K562 (cell line): ENCODE data around the gene FAM83E. TPM values are rescaled to one million over a fixed set of nuclear protein-coding genes. Genes with fewer than 3 reads are reported as not detected.

Experiments used
- BCOR ChIP-seq: fragments of 450-650 bp; IDR thresholded peaks from 2 replicates; pipeline ENCODE4 v1.6.1; 2016
- CEBPG ChIP-seq, 3 experiments: fragments of 200-800 bp in 1 of 3; sonication (Bioruptor generic) in 1 of 3; sonication (generic) in 1 of 3; formaldehyde crosslinking in 1 of 3; IDR thresholded peaks in 2 of 3; conservative IDR thresholded peaks in 1 of 3; 2 replicates each; pipeline versions ENCODE4 v1.6.1 to v1.8.0; 2016 to 2022; ENCODE audit warnings: missing compliant biosample characterization in 2 of 3, missing genetic modification characterization in 2 of 3, mild to moderate bottlenecking in 1 of 3, missing genetic modification reagents in 1 of 3
- CHD1 ChIP-seq: fragments of 200-600 bp; sonication (generic); IDR thresholded peaks from one replicate; pipeline ENCODE4 v1.6.1; 2012; ENCODE audit warnings: mild to moderate bottlenecking, moderate library complexity, low read length, inconsistent platforms
- FOXA3 ChIP-seq, 2 experiments: fragments of 450-650 bp in 1 of 2; sonication (generic) in 1 of 2; formaldehyde crosslinking; IDR thresholded peaks in 1 of 2; conservative IDR thresholded peaks in 1 of 2; 2 replicates each; pipeline versions ENCODE4 v1.4.0 to v1.8.0; 2020 to 2022; ENCODE audit warnings: mild to moderate bottlenecking in 2 of 2, missing genetic modification reagents in 1 of 2
- HOMEZ ChIP-seq: fragments of 250-450 bp; sonication (Bioruptor Pico); IDR thresholded peaks from 2 replicates; pipeline ENCODE4 v1.4.0; 2020; ENCODE audit warnings: mild to moderate bottlenecking, moderate library complexity
- IRF2 ChIP-seq: sonication (generic); formaldehyde crosslinking; IDR thresholded peaks from 2 replicates; pipeline ENCODE4 v1.8.1; 2022; ENCODE audit warnings: mild to moderate bottlenecking, missing genetic modification reagents
- SAP30 ChIP-seq: fragments of 200-600 bp; sonication (generic); IDR thresholded peaks from 2 replicates; pipeline ENCODE4 v1.6.1; 2012; ENCODE audit warnings: borderline replicate concordance, low read depth, mild to moderate bottlenecking, moderate library complexity, low read length, control low read depth, inconsistent platforms; ENCODE audit not compliant: insufficient read depth, poor library complexity, severe bottlenecking
- SIN3A ChIP-seq, 2 experiments: fragments of 150-350 bp in 1 of 2; IDR thresholded peaks; 2 replicates each; pipeline ENCODE4 v1.6.1; 2011 to 2016; ENCODE audit warnings: borderline replicate concordance in 2 of 2, low read depth in 2 of 2, low read length in 2 of 2, mild to moderate bottlenecking in 2 of 2, moderate library complexity in 2 of 2; ENCODE audit not compliant: control insufficient read depth in 1 of 2
- ZKSCAN8 ChIP-seq: fragments of 200-800 bp; sonication (Bioruptor generic); IDR thresholded peaks from 2 replicates; pipeline ENCODE4 v1.6.1; 2016; ENCODE audit warnings: missing genetic modification characterization, missing compliant biosample characterization
- ZMIZ1 ChIP-seq, 2 experiments: fragments of 150-350 bp in 1 of 2; IDR thresholded peaks; 2 replicates each; pipeline ENCODE4 v1.6.1; 2012 to 2016; ENCODE audit warnings: low read depth in 2 of 2, low read length in 2 of 2, mild to moderate bottlenecking in 1 of 2, moderate library complexity in 1 of 2
- ZNF232 ChIP-seq: sonication (generic); formaldehyde crosslinking; IDR thresholded peaks from 2 replicates; pipeline ENCODE4 v1.8.0; 2022; ENCODE audit warnings: mild to moderate bottlenecking, missing genetic modification reagents
- polyA plus RNA-seq, 8 experiments: library from polyadenylated mRNA; depleted of rRNA in 4 of 8; stranded (reverse) in 5 of 8; unstranded in 3 of 8; fragments of >200 nt; fragmentation: Nextera tagmentation in 2 of 8; fragmentation: Illumina TruSeq in 1 of 8; extraction: Ambion mirVana in 2 of 8; extraction: Trizol in 1 of 8; gene quantifications; 2 replicates each; pipeline versions ENCODE4 v1.2.1 to v1.2.3, GENCODE V29; 2011 to 2014; ENCODE audit warnings: inconsistent platforms in 1 of 8, missing spikeins in 1 of 8
- total RNA-seq, 7 experiments: library from RNA; depleted of rRNA in 6 of 7; stranded (reverse); fragments of >200 nt in 6 of 7; fragmentation: Illumina TruSeq in 2 of 7; extraction: Trizol in 2 of 7; gene quantifications; 2 replicates each; pipeline versions ENCODE4 v1.2.1 to v1.2.3, GENCODE V29; 2011 to 2021; ENCODE audit warnings: low replicate concordance in 1 of 7

The FAM83E gene
- total and polyA plus RNA-seq, 9 of the 15 experiments (the other 6 are each of a cell fraction or from before 2014, with no cell fraction given) = 0.15 to 0.87 (median 0.29) TPM; not detected in 4

- TF ChIP-seq FOXA3 (CRISPR knock-in tag; conservative IDR thresholded peaks at IDR 0.05 in 1 of 2, IDR thresholded peaks at IDR 0.05 in 1 of 2) (peak in 1 of 2 experiments; percentile 49; a peak in 1 of 4 replicates), SIN3A (IDR thresholded peaks at IDR 0.05; ENCODE audit: borderline replicate concordance in 2 of 2, control insufficient read depth in 1 of 2, low read depth in 2 of 2, low read length in 2 of 2) (peak in 1 of 2 experiments; percentile 85; a peak in 1 of 4 replicates), BCOR (no peak), HOMEZ (CRISPR knock-in tag) (no peak), CEBPG (CRISPR knock-in tag; IDR thresholded peaks at IDR 0.05) (0 out of 2 replicates have a peak, but pooled peaks have one; percentile 19), CEBPG (tag; conservative IDR thresholded peaks at IDR 0.05 in 1 of 2, IDR thresholded peaks at IDR 0.05 in 1 of 2) (no peak), ZKSCAN8 (CRISPR knock-in tag) (peak; percentile 76), CHD1 (peak; percentile 98), ZNF232 (CRISPR knock-in tag) (0 out of 2 replicates have a peak, but pooled peaks have one; percentile 23), SAP30 (peak; percentile 64), ZMIZ1 (IDR thresholded peaks at IDR 0.05; ENCODE audit: low read depth in 2 of 2, low read length in 2 of 2) (no peak), IRF2 (no peak)
Observed at GRCh38 chr19:48618278-48618915, 3.5 kb upstream of the FAM83E start (continued).
